Stomach (tissue), 4 donors: ENCODE data around the gene APELA.

Experiments used
- CTCF ChIP-seq, 7 experiments: fragments of 450-650 bp in 4 of 7; fragments of 200-600 bp in 3 of 7; sonication (generic) in 3 of 7; IDR thresholded peaks; one replicate each; pipeline ENCODE4 v1.5.1; 2016 to 2019; ENCODE audit warnings: antibody characterized with exemption in 7 of 7, control low read depth in 2 of 7, mild to moderate bottlenecking in 1 of 7
- POLR2A ChIP-seq, 4 donors: fragments of 450-650 bp; IDR thresholded peaks; one replicate each; pipeline ENCODE4 v1.6.1; 2016; ENCODE audit warnings: antibody characterized with exemption in 4 of 4, control low read depth in 2 of 4, mild to moderate bottlenecking in 1 of 4, moderate library complexity in 1 of 4
- POLR2AphosphoS5 ChIP-seq, 3 donors: sonication (generic); formaldehyde crosslinking; IDR thresholded peaks; one replicate each; pipeline ENCODE4 v1.6.1; 2016; ENCODE audit warnings: antibody characterized with exemption in 3 of 3

DNA sequence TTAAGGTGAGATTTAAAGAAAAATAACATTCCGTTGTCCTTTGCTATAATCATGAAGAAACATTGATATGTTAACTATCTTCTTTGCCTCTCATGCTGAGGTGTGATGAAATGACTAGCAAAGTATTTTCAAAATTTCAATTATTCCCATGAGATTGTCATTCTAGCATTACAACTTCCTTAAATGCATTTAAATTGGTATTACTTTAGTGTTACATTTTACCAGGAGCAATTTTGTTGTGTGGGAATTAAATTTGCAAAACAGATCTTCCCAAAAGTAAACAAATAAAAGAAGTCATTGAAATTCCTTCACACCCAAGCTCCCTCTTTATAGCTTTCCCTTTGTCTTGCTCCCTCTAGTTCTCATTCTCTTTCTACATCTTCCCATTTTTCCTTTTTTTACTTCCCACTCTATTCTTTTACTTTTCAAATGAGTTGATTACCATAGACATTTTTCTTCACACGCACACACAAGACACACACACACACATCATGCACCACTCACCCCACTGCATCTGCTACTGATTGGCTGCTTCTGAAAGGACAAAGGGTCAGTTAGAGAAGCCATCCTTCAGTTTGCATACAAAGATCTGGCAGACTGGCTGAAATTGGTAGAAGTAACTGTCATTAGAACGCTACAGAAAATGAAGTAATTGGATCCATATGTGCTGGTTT lies 10.0 kb upstream of the APELA start:
- TF ChIP-seq POLR2AphosphoS5 (IDR thresholded peaks at IDR 0.05) (no peak), POLR2A (IDR thresholded peaks at IDR 0.05) (no peak), CTCF (IDR thresholded peaks at IDR 0.05) (no peak)
